T-cell (primary cell): ENCODE measurements around the gene COPE. TPM values are rescaled to one million over a fixed set of nuclear protein-coding genes. Genes with fewer than 3 reads are reported as not detected.
"Not testable (repeated sequence)": the region's sequence is repeated elsewhere in the genome, so short reads cannot be mapped to it uniquely, and the experiment has no call there.

ENCODE experiments used
- ATAC-seq, 4 experiments: fragments of 200-7000 bp in 3 of 4; fragments of 150-1000 bp in 1 of 4; cut with Tn5 transposase; replicated peaks in 1 of 4; 1 replicate in 3 of 4; 2 replicates in 1 of 4; pipeline ENCODE4 v1.10.0; 2021; ENCODE audit warnings: moderate library complexity in 3 of 4, mild to moderate bottlenecking in 2 of 4, moderate number of reproducible peaks in 1 of 4
- CTCF ChIA-PET, 2 donors: fragments of 300-600 bp; sonication (Branson Sonifier 250); formaldehyde crosslinking; loops; one replicate each; lab custom pipeline; 2022; ENCODE audit warnings: antibody characterized with exemption in 2 of 2; lab: Charles Lee
- POLR2A ChIA-PET, 2 donors: fragments of 300-600 bp; sonication (Branson Sonifier 250); formaldehyde crosslinking; loops; one replicate each; lab custom pipeline; 2022; ENCODE audit warnings: antibody characterized with exemption in 2 of 2; lab: Charles Lee
- DNase-seq, 35 experiments: peaks; one replicate each; pipeline versions ENCODE4 v3.0.0 to v3.0.0-alpha.2; 2013 to 2023
- H3K27ac ChIP-seq: one replicate; pipeline ENCODE4 v1.5.1; 2013; ENCODE audit warnings: low read length
- H3K27me3 ChIP-seq, 2 experiments: replicated peaks in 1 of 2; 1 replicate in 1 of 2; 2 replicates in 1 of 2; pipeline versions ENCODE4 v1.6.1 to v1.7.0; 2013; ENCODE audit warnings: low read length in 1 of 2, mixed read lengths in 1 of 2; ENCODE audit not compliant: control insufficient read depth in 2 of 2, insufficient read depth in 2 of 2; ENCODE audit errors: extremely low read depth in 1 of 2
- H3K36me3 ChIP-seq, 2 donors: 1 replicate in 1 of 2; 2 replicates in 1 of 2; pipeline versions ENCODE4 v1.6.1 to v1.7.0; 2013; ENCODE audit warnings: low read length in 1 of 2; ENCODE audit not compliant: control insufficient read depth in 2 of 2, insufficient read depth in 1 of 2; ENCODE audit errors: extremely low read depth in 1 of 2
- H3K4me1 ChIP-seq, 2 experiments: 1 replicate in 1 of 2; 2 replicates in 1 of 2; pipeline versions ENCODE4 v1.6.1 to v1.7.0; 2013; ENCODE audit warnings: low read length in 2 of 2, mixed read lengths in 1 of 2; ENCODE audit not compliant: insufficient read depth in 2 of 2, control insufficient read depth in 1 of 2; ENCODE audit errors: extremely low read depth in 1 of 2
- H3K4me3 ChIP-seq, 2 donors: 1 replicate in 1 of 2; 2 replicates in 1 of 2; pipeline versions ENCODE4 v1.5.1 to v1.7.0; 2013; ENCODE audit warnings: mild to moderate bottlenecking in 2 of 2, low read length in 1 of 2, moderate library complexity in 1 of 2; ENCODE audit not compliant: control insufficient read depth in 1 of 2; ENCODE audit errors: extremely low read depth in 1 of 2
- H3K9me3 ChIP-seq: 2 replicates; pipeline ENCODE4 v1.7.0; 2013
- H3K27ac Mint-ChIP-seq, 2 donors: one replicate each; pipeline ENCODE4 v1.8.0; 2020 to 2021; ENCODE audit warnings: mild to moderate bottlenecking in 2 of 2, mixed read lengths in 2 of 2
- H3K27me3 Mint-ChIP-seq, 2 donors: one replicate each; pipeline ENCODE4 v1.8.0; 2021 to 2022; ENCODE audit warnings: mixed read lengths in 2 of 2
- H3K36me3 Mint-ChIP-seq: one replicate; pipeline ENCODE4 v1.8.0; 2021; ENCODE audit warnings: mixed read lengths
- H3K4me1 Mint-ChIP-seq, 3 donors: one replicate each; pipeline ENCODE4 v1.8.0; 2020 to 2022; ENCODE audit warnings: mixed read lengths in 3 of 3, mild to moderate bottlenecking in 1 of 3
- H3K4me3 Mint-ChIP-seq, 3 donors: one replicate each; pipeline ENCODE4 v1.8.0; 2020 to 2022; ENCODE audit warnings: mild to moderate bottlenecking in 3 of 3, mixed read lengths in 3 of 3, moderate library complexity in 3 of 3
- H3K9me3 Mint-ChIP-seq, 3 donors: one replicate each; pipeline ENCODE4 v1.8.0; 2020 to 2022; ENCODE audit warnings: mixed read lengths in 3 of 3
- WGBS: methylation state at CpG from one replicate; pipeline ENCODE4 v1.1.5; 2013; ENCODE audit warnings: missing lambda C conversion rate; ENCODE audit not compliant: insufficient coverage; 5-methylcytosine and 5-hydroxymethylcytosine counted together
- total RNA-seq, 35 experiments: library from RNA in 6 of 35; stranded (reverse) in 6 of 35; fragments of 120-200 nt in 1 of 35; gene quantifications; one replicate each; pipeline versions ENCODE4 v1.2.1 to v1.2.4 and lab custom pipeline; 2013 to 2026

Gene COPE
- total RNA-seq, 5 donors from 2014 or later (not counting 1 experiment from before 2014, with no cell fraction given): 148 to 222 (median 189) TPM

GRCh38 chr19:18902519-18902918 lies 16.7 kb downstream of the COPE start:
- POLR2A ChIA-PET, H3K4me1 ChIP-seq, DNase-seq, CTCF ChIA-PET, H3K27ac ChIP-seq, ATAC-seq, H3K4me1 Mint-ChIP-seq, H3K27ac Mint-ChIP-seq, H3K4me3 ChIP-seq, H3K9me3 ChIP-seq, H3K27me3 Mint-ChIP-seq, H3K4me3 Mint-ChIP-seq, H3K9me3 Mint-ChIP-seq: not testable (repeated sequence)
- peaks cover 0 to 32% of the 10 kb centered on the region in 2 experiments for H3K27me3 ChIP-seq
- H3K36me3 Mint-ChIP-seq: peaks cover 24% of the 10 kb centered on the region
- peaks cover 25 to 60% of the 10 kb centered on the region in 2 donors for H3K36me3 ChIP-seq
- WGBS: no CpG with 5 or more reads among the region's 5 CpGs

- CTCF ChIA-PET: no interaction called here
- H3K4me3 Mint-ChIP-seq: no peak overlapping the region
- Histone ChIP-seq H3K4me1 (peaks cover 0 to 2% of the 10 kb centered on the region in 2 experiments), H3K27me3 (peaks cover 0 to 40% of the 10 kb centered on the region in 2 experiments), H3K4me3 (no peak overlapping the region), H3K36me3 (peaks cover 23 to 50% of the 10 kb centered on the region in 2 donors), H3K27ac (no peak overlapping the region), H3K9me3 (no peaks in the 10 kb centered on the region)
- DNase-seq (no peak), ATAC-seq (no peak)
- H3K9me3 Mint-ChIP-seq: no peaks in the 10 kb centered on the region
- peaks cover 10 to 16% of the 10 kb centered on the region in 2 donors for H3K27me3 Mint-ChIP-seq
- POLR2A ChIA-PET: interaction anchor here in 1 of 2 donors (0.6 kb wide), 1 partner anchor 10 kb away, joined by 4 read pairs; no protein-coding TSS in a partner anchor
- H3K36me3 Mint-ChIP-seq: peaks cover 24% of the 10 kb centered on the region
- WGBS: 91% methylated on average over 2 of the region's 7 CpGs
- H3K4me1 Mint-ChIP-seq: peaks cover 2 to 12% (median 9%) of the 10 kb centered on the region in 3 donors
- no peak overlapping the region for H3K27ac Mint-ChIP-seq
Observed at GRCh38 chr19:18901491-18901890, 17.7 kb downstream of the COPE start.

DNA sequence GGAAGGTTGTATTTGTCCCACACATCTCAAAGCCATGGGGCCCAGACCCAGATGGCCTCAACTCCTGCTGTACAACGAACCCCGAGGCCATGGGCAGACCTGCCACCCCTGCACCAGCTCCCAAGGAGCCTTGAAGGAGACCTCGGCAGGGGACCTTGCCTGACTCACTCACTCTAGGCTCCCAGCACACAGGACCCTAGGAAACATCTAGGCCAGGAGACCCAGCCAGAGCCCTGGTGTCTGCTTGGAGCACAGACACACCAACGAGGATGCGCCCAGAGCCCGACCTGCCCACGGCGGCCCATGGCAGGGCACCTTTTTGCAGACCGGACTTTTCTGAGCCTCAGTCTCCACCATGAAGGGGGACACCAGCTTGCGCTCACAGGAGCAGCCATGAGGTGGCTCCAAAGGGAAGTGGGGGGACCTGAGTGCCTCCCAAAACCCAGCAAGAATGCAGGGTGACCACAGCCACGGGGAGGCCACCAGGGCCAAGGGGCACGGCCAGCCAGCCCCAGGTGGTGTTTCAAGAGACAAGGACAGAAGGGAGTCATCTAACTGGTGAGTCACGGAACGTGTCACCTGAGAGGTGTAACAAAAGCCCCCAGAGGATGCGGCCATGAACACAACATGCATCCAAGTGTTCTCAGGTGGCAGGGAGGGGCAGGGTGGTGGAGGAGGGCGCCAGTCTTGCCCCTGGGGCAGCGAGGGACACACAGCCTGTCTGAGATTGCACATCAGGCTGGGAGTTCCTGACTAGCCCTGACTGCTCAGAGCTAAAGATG lies 18.3 kb downstream of the COPE start:
- H3K9me3 Mint-ChIP-seq: no peaks in the 10 kb centered on the region
- Histone ChIP-seq H3K27ac (no peak overlapping the region), H3K4me3 (no peak overlapping the region), H3K4me1 (peaks cover 0 to 4% of the 10 kb centered on the region in 2 experiments), H3K9me3 (no peaks in the 10 kb centered on the region), H3K27me3 (peaks cover 0 to 42% of the 10 kb centered on the region in 2 experiments), H3K36me3 (peaks cover 23 to 45% of the 10 kb centered on the region in 2 donors)
- H3K27me3 Mint-ChIP-seq: peaks cover 12 to 18% of the 10 kb centered on the region in 2 donors
- DNase-seq (no peak), ATAC-seq (no peak)
- CTCF ChIA-PET: no interaction called here
- H3K27ac Mint-ChIP-seq: no peak overlapping the region
- H3K4me1 Mint-ChIP-seq: peaks cover 5 to 14% (median 10%) of the 10 kb centered on the region in 3 donors
- WGBS: 93% methylated on average over 16 of the region's 17 CpGs
- POLR2A ChIA-PET: no interaction called here
- no peak overlapping the region for H3K4me3 Mint-ChIP-seq
- H3K36me3 Mint-ChIP-seq: peaks cover 21% of the 10 kb centered on the region

DNA sequence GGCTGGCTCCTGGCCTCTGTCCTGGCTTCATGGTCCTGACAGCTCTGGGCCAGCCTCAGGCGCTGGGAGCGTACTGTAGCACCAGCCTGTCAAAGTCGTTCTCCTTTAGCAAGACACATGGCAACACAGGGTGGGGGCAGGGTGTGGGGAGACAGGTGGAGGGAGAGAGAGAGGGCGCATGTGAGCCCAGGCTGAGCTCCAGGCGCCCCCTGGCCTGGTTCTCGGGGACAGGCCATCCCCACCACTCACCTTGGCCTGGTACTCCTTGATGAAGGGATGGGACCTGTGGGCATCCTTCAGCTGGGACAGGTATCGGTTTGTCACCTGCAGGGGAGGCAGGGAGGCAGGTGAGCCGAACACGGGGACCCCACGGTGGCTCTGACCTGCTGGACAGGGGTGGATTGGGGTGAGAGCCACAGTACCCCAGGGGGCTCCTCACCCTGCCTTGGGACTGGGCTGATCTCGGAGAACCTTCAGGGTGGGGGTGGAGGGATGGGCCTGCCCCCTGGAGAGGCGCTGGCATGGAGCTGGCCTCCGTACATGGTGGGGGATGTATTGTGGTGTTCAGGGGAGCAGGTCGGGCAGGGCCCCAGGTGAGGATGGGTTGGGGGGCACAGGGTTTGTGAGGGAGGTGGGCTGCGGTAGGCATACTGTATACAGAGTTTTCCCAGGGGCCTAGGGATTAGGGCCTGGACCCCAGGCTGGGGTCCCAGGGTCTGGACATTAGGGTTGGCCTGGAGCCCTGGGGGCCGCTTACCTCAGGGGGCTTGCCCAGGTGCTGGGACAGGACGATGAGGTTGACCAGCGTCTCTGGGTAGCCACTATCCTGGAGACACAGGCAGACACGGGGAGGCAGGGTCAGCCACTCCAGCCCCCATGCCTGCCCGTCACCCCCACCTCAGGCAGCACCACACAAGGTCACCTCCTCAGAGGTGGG lies 19.3 kb downstream of the COPE start:
- peaks cover 12 to 20% of the 10 kb centered on the region in 2 donors for H3K27me3 Mint-ChIP-seq
- no peaks in the 10 kb centered on the region for H3K9me3 ChIP-seq
- H3K9me3 Mint-ChIP-seq: no peaks in the 10 kb centered on the region
- H3K4me1 Mint-ChIP-seq: peaks cover 5 to 14% (median 12%) of the 10 kb centered on the region in 3 donors
- H3K27ac ChIP-seq: no peak overlapping the region
- H3K4me3 Mint-ChIP-seq: no peak overlapping the region
- H3K36me3 Mint-ChIP-seq: peaks cover 12% of the 10 kb centered on the region
- WGBS: 95% methylated on average over 13 of the region's 20 CpGs
- no peak overlapping the region for H3K27ac Mint-ChIP-seq
- ATAC-seq: no peak
- CTCF ChIA-PET: no interaction called here
- peaks cover 22 to 38% of the 10 kb centered on the region in 2 donors for H3K36me3 ChIP-seq
- H3K4me1 ChIP-seq: peaks cover 0 to 10% of the 10 kb centered on the region in 2 experiments
- H3K4me3 ChIP-seq: no peak overlapping the region
- POLR2A ChIA-PET: no interaction called here
- no peak for DNase-seq
- H3K27me3 ChIP-seq: peaks cover 0 to 46% of the 10 kb centered on the region in 2 experiments

GRCh38 chr19:18898607-18899408 lies 20.4 kb downstream of the COPE start:
- Histone ChIP-seq H3K27ac (no peak overlapping the region), H3K36me3 (peaks cover 16 to 30% of the 10 kb centered on the region in 2 donors), H3K9me3 (no peaks in the 10 kb centered on the region), H3K27me3 (peaks cover 0 to 55% of the 10 kb centered on the region in 2 experiments), H3K4me3 (no peak overlapping the region), H3K4me1 (peaks cover 0 to 14% of the 10 kb centered on the region in 2 experiments)
- Mint-ChIP-seq H3K9me3 (no peaks in the 10 kb centered on the region), H3K4me1 (peaks cover 5 to 14% (median 12%) of the 10 kb centered on the region in 3 donors), H3K27ac (no peak overlapping the region), H3K36me3 (peaks cover 11% of the 10 kb centered on the region), H3K4me3 (no peak overlapping the region), H3K27me3 (peaks cover 14 to 27% of the 10 kb centered on the region in 2 donors)
- CTCF ChIA-PET: interaction anchor here in 1 of 2 donors (0.6 kb wide), 1 partner anchor 268 kb away, joined by 3 read pairs; no protein-coding TSS in a partner anchor
- no peak for DNase-seq
- POLR2A ChIA-PET: interaction anchor here in 1 of 2 donors (0.6 kb wide), 1 partner anchor 18 kb away, joined by 3 read pairs; no protein-coding TSS in a partner anchor
- ATAC-seq: no peak
- WGBS: 95% methylated on average over 9 of the region's 18 CpGs
